Heart right ventricle (tissue), 16 donors: Measurements from ENCODE around the gene ITPKB. TPM values are rescaled to one million over a fixed set of nuclear protein-coding genes. Genes with fewer than 3 reads are reported as not detected.

Source experiments
- ATAC-seq, 8 donors: fragments of 200-7000 bp; cut with Tn5 transposase; one replicate each; pipeline ENCODE4 v1.9.1; 2020; ENCODE audit warnings: mild to moderate bottlenecking in 8 of 8, moderate library complexity in 8 of 8, moderate number of reproducible peaks in 1 of 8
- DNase-seq, 2 donors: peaks; one replicate each; pipeline ENCODE4 v3.0.0-alpha.2; 2020
- H3K27ac ChIP-seq, 10 donors: fragments of 200-600 bp; sonication (generic) in 2 of 10; one replicate each; pipeline versions ENCODE4 v1.5.0 to v1.8.0; 2020 to 2022; ENCODE audit warnings: mild to moderate bottlenecking in 3 of 10
- H3K27me3 ChIP-seq, 7 donors: fragments of 200-600 bp; one replicate each; pipeline ENCODE4 v1.8.0; 2021 to 2022; ENCODE audit warnings: mild to moderate bottlenecking in 2 of 7
- H3K36me3 ChIP-seq, 9 donors: fragments of 200-600 bp; sonication (generic) in 1 of 9; one replicate each; pipeline versions ENCODE4 v1.5.0 to v1.8.0; 2020 to 2022; ENCODE audit warnings: mild to moderate bottlenecking in 2 of 9
- H3K4me1 ChIP-seq, 9 donors: fragments of 200-600 bp; sonication (generic) in 1 of 9; one replicate each; pipeline versions ENCODE4 v1.5.0 to v1.8.0; 2020 to 2022; ENCODE audit warnings: mild to moderate bottlenecking in 4 of 9
- H3K4me3 ChIP-seq, 10 donors: fragments of 200-600 bp; sonication (generic) in 2 of 10; one replicate each; pipeline versions ENCODE4 v1.5.0 to v1.8.0; 2020 to 2022; ENCODE audit warnings: mild to moderate bottlenecking in 7 of 10, moderate library complexity in 2 of 10
- H3K9me3 ChIP-seq, 11 donors: fragments of 200-600 bp in 10 of 11; sonication (generic) in 2 of 11; one replicate each; pipeline versions ENCODE4 v1.5.0 to v1.8.0; 2013 to 2022; ENCODE audit warnings: mild to moderate bottlenecking in 2 of 11, control low read depth in 1 of 11, moderate library complexity in 1 of 11
- WGBS, 2 donors: extraction: QIAGEN DNeasy Blood & Tissue Kit; methylation state at CpG; one replicate each; pipeline ENCODE4 v1.1.7; 2013; ENCODE audit warnings: inconsistent platforms in 1 of 2; 5-methylcytosine and 5-hydroxymethylcytosine counted together
- intact Hi-C, 10 donors: fragments of 100-400 bp; cut with DNase I; formaldehyde crosslinking; loops; one replicate each; pipeline versions ENCODE4 v1.11.1 to v1.14.2; 2022
- polyA plus RNA-seq, 2 donors: library from polyadenylated mRNA; stranded (reverse); fragments of 200-250 nt; gene quantifications; one replicate each; pipeline ENCODE4 v1.2.3, GENCODE V29; 2013
- total RNA-seq, 10 donors: library from RNA; stranded (reverse); fragmentation: NEBNext Ultra II Directional in 3 of 10; extraction: Animal tissue kit (Norgen Biotek cat#: 25700) in 3 of 10; gene quantifications; one replicate each; pipeline versions ENCODE4 v1.2.1 to v1.2.4, GENCODE V29; 2021 to 2023
- TF ChIP-seq, protein P1 (sequence below), 9 donors: fragments of 200-600 bp; sonication (generic) in 2 of 9; IDR thresholded peaks; one replicate each; pipeline versions ENCODE4 v1.5.0 to v1.8.0; 2021 to 2022; ENCODE audit warnings: antibody characterized with exemption in 9 of 9, mild to moderate bottlenecking in 5 of 9, moderate library complexity in 1 of 9
- donor health status: Arrhythmogenic right ventricular cardiomyopathy.
- donor health status: ischemic (EF 13 %, LVEDD 7.1; RV severe dilation, severe dysfunction).
- donor health status: healthy with polysubstance abuse.
- donor health status: DM: no; HTN: yes; CAD: no.
- donor health status: DM: no; HTN: no; CAD: no.
- donor health status: ischemic (EF 25% LVEDD 6.9; RV normal size, moderate dysfunction).
- donor health status: ischemic (EF 25% LVEDD 5.7; RV mildly dilated, moderate dysfunction).
- donor health status: healthy.
- donor health status: DM: yes; HTN: yes; CAD: no.
- donor health status: Ischemic cardiomyopathy.
- donor health status: ischemic (EF 35%, LVEDD 5.7; RV mildly dilated, moderate dysfunction).
- donor health status: nonischemic (EF 11% LVEDD 7.7; RV severe dilation, severe dysfunction).
- donor health status: DM: yes; HTN: yes; CAD: no.
- donor health status: PGD.
- donor health status: ischemic (EF 29% LVEDD 5.4; RV normal size, mild dysfunction).
- donor health status: nonischemic (EF 23%, LVEDD 6.1; RV moderate dilation, normal function).

ITPKB gene
- total and polyA plus RNA-seq, 12 donors: 4.5 to 30.5 (median 16.1) TPM

DNA sequence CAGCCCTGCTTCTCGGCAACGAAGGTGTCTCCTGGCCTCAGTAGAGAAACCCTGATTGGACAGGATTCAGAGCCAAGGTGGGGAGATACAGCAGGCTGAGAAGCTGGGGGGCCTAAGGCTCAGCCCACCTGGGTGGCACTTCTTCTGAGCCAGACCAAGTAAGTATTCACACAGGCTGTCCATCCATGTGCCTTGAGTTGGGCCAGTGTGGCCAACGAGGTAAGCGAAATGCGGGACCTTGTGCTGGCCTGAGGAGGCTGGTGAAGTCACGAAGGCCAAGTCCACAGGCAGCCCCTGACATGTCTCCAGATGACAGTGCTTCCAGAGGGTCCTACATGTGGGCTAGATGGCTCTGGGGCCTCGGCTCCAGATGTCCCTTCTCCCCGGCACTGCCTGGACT is 91.4 kb downstream of the ITPKB start:
- TF ChIP-seq, protein P1, sequence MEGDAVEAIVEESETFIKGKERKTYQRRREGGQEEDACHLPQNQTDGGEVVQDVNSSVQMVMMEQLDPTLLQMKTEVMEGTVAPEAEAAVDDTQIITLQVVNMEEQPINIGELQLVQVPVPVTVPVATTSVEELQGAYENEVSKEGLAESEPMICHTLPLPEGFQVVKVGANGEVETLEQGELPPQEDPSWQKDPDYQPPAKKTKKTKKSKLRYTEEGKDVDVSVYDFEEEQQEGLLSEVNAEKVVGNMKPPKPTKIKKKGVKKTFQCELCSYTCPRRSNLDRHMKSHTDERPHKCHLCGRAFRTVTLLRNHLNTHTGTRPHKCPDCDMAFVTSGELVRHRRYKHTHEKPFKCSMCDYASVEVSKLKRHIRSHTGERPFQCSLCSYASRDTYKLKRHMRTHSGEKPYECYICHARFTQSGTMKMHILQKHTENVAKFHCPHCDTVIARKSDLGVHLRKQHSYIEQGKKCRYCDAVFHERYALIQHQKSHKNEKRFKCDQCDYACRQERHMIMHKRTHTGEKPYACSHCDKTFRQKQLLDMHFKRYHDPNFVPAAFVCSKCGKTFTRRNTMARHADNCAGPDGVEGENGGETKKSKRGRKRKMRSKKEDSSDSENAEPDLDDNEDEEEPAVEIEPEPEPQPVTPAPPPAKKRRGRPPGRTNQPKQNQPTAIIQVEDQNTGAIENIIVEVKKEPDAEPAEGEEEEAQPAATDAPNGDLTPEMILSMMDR (IDR thresholded peaks at IDR 0.05): no peak
- H3K27ac ChIP-seq: no peak overlapping the region
- peaks cover 0 to 60% (median 21%) of the 10 kb centered on the region in 9 donors for H3K36me3 ChIP-seq
- H3K27me3 ChIP-seq: no peaks in the 10 kb centered on the region
- no peaks in the 10 kb centered on the region for H3K9me3 ChIP-seq
- DNase-seq (no peak), ATAC-seq (no peak)
- peaks cover 7 to 55% (median 40%) of the 10 kb centered on the region in 9 donors for H3K4me1 ChIP-seq
- H3K4me3 ChIP-seq: no peak overlapping the region
- intact Hi-C loops: loop anchor here in 1 of 10 donors (5.0 kb wide), 1 partner anchor 35 kb away; no protein-coding TSS in a partner anchor
- WGBS, 2 donors: 93 to 95% methylated on average over 8 of the region's 8 CpGs

- no peak for ATAC-seq
- intact Hi-C loops: loop anchor here in 1 of 10 donors (5.0 kb wide), 1 partner anchor 35 kb away; no protein-coding TSS in a partner anchor
- DNase-seq: no peak
- WGBS, 2 donors: 95% methylated on average over 16 of the region's 16 CpGs
- TF ChIP-seq, protein P1 (IDR thresholded peaks at IDR 0.05): no peak
- Histone ChIP-seq H3K4me1 (peaks cover 7 to 58% (median 40%) of the 10 kb centered on the region in 9 donors), H3K36me3 (peaks cover 0 to 68% (median 21%) of the 10 kb centered on the region in 9 donors), H3K27ac (peak overlapping the region in 1 of 10 donors; percentile 6), H3K27me3 (no peaks in the 10 kb centered on the region), H3K4me3 (no peak overlapping the region), H3K9me3 (no peaks in the 10 kb centered on the region)
Measured at GRCh38 chr1:226646870-226647449, 92.1 kb downstream of the ITPKB start.

DNA sequence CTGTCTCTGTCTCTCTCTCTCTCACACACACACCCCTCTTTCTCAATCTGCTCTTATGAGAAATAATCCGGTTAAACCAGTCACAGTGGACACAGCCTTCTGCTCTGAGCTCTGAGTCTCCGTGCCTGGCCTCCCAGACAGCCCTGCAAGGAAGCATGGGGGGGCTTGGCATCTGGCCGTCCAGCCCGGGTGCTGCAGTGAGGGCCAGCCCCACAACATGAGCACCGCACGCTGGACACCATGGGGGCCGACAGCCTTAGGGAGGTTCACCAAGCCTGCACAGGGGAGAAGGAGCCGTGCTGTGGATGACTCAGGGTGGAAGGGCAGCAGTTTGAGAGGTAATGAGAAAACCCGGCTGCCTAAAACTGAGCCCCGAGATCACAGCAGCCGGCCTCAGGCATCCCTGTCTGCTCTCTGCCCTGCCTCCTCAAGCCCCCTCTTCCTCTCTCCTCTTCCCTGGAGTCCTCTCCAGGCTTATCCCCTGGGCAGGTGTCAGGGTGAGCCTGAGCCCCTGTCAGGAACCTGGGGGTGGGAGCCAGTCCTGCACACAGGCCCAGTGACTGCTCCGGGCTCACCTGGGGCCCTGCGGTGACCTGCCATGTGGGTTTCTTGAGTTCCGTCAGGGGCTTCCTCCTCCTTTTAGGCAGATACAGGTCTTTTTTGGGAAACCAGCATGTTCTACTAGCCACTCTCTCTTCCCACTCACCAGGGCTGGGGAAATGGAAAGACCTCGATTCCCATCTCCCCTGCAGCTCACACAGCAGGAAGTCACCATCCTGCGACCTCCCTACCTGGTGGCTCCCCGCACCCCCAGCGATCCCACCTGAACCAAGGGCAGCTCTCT is 92.8 kb downstream of the ITPKB start:
- intact Hi-C loops: loop anchor here in 1 of 10 donors (5.0 kb wide), 1 partner anchor 36 kb away; no protein-coding TSS in a partner anchor
- peak in 1 of 8 donors; percentile 2 for ATAC-seq
- 79 to 81% methylated on average over 18 of the region's 18 CpGs for WGBS, 2 donors
- H3K27me3 ChIP-seq: no peaks in the 10 kb centered on the region
- TF ChIP-seq, protein P1 (IDR thresholded peaks at IDR 0.05): no peak
- H3K27ac ChIP-seq: peak overlapping the region in 5 of 10 donors; percentile 6 to 55 (median 43)
- no peaks in the 10 kb centered on the region for H3K9me3 ChIP-seq
- peaks cover 7 to 65% (median 39%) of the 10 kb centered on the region in 9 donors for H3K4me1 ChIP-seq
- H3K36me3 ChIP-seq: peaks cover 0 to 75% (median 26%) of the 10 kb centered on the region in 9 donors
- no peak for DNase-seq
- H3K4me3 ChIP-seq: no peak overlapping the region

DNA sequence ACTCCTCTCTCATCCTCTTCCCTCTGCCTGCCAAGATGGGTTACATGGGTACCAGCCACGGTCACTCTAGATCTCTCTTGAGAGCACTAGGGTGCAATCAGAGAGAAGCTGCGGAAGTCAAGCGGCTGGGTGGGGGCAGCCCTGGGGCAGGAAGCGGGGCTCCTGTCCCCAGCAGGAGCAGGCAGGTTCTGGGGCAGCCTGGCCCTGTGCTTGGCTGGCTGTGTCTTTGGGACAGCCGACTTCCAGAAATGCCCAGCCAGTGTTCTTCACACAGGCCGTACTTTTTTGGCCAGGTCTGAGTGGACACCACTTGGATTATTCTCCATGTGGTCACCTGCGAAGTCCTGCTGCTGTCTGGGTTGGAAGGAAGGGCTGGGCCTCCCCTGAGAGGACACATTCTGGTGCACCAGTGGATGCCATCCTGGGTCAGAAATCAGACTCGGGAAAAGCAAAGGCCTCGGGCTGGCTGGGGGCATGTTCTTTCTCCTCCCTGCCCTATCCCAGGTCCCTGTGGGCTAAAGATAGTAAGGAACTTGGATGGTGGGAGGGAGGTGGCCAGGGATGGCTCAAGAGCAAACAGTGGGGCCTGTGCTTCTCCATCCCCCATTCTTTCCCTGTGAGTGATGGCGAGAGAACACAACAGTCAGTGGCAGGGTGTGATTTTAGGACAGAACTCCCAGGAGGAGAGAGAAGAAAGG is 93.7 kb downstream of the ITPKB start:
- ATAC-seq: peak in 2 of 8 donors; percentile 6 to 21
- WGBS, 2 donors: 62 to 72% methylated on average over 10 of the region's 10 CpGs
- TF ChIP-seq, protein P1 (IDR thresholded peaks at IDR 0.05): no peak
- Histone ChIP-seq H3K4me1 (peaks cover 7 to 70% (median 38%) of the 10 kb centered on the region in 9 donors), H3K27ac (peak overlapping the region in 6 of 10 donors; percentile 6 to 55 (median 37)), H3K4me3 (no peak overlapping the region), H3K36me3 (peaks cover 0 to 83% (median 27%) of the 10 kb centered on the region in 9 donors), H3K9me3 (no peaks in the 10 kb centered on the region), H3K27me3 (no peaks in the 10 kb centered on the region)
- no peak for DNase-seq
- intact Hi-C loops: loop anchor here in 1 of 10 donors (5.0 kb wide), 1 partner anchor 37 kb away; no protein-coding TSS in a partner anchor
